Gastroesophageal sphincter (tissue), 4 donors: Measurements from ENCODE around the gene VWA3B. TPM values are rescaled to one million over a fixed set of nuclear protein-coding genes. Genes with fewer than 3 reads are reported as not detected.
"Not testable (repeated sequence)": the region's sequence is repeated elsewhere in the genome, so short reads cannot be mapped to it uniquely, and the experiment has no call there.

Experiments used
- ATAC-seq: fragments of 150-250 bp; one replicate; pipeline ENCODE4 v1.9.1; 2016; ENCODE audit warnings: mild to moderate bottlenecking, moderate library complexity
- H3K27ac ChIP-seq, 4 donors: fragments of 200-600 bp; sonication (generic) in 3 of 4; 1 replicate in 3 of 4; 2 replicates in 1 of 4; pipeline ENCODE4 v1.5.1; 2016 to 2019
- H3K27me3 ChIP-seq: fragments of 200-600 bp; sonication (generic); one replicate; pipeline ENCODE4 v1.5.1; 2019
- H3K36me3 ChIP-seq, 2 donors: fragments of 200-600 bp; sonication (generic); one replicate each; pipeline ENCODE4 v1.5.1; 2019; ENCODE audit warnings: control low read depth in 1 of 2
- H3K4me1 ChIP-seq, 3 donors: fragments of 200-600 bp; sonication (generic); 1 replicate in 2 of 3; 2 replicates in 1 of 3; pipeline ENCODE4 v1.5.1; 2016 to 2019; ENCODE audit warnings: control low read depth in 2 of 3
- H3K4me3 ChIP-seq, 2 donors: fragments of 200-600 bp; sonication (generic); one replicate each; pipeline ENCODE4 v1.5.1; 2019; ENCODE audit warnings: mild to moderate bottlenecking in 1 of 2, moderate library complexity in 1 of 2
- H3K9me3 ChIP-seq, 3 donors: fragments of 200-600 bp; sonication (generic); one replicate each; pipeline ENCODE4 v1.5.1; 2017 to 2019; ENCODE audit warnings: control low read depth in 2 of 3
- EP300 ChIP-seq: sonication (generic); formaldehyde crosslinking; IDR thresholded peaks from one replicate; pipeline ENCODE4 v1.6.1; 2017; ENCODE audit warnings: antibody characterized with exemption, mild to moderate bottlenecking
- POLR2A ChIP-seq, 2 donors: fragments of 450-650 bp; IDR thresholded peaks; one replicate each; pipeline ENCODE4 v1.6.1; 2017; ENCODE audit warnings: antibody characterized with exemption in 2 of 2, mild to moderate bottlenecking in 2 of 2, moderate library complexity in 1 of 2
- POLR2AphosphoS5 ChIP-seq: sonication (generic); formaldehyde crosslinking; IDR thresholded peaks from one replicate; pipeline ENCODE4 v1.6.1; 2017; ENCODE audit warnings: antibody characterized with exemption
- WGBS, 2 donors: methylation state at CpG; one replicate each; pipeline ENCODE4 v1.1.5; 2018; ENCODE audit warnings: low coverage in 1 of 2; 5-methylcytosine and 5-hydroxymethylcytosine counted together
- total RNA-seq, 4 donors: library from RNA; depleted of rRNA; stranded (reverse); fragments of >200 nt; gene quantifications; one replicate each; pipeline ENCODE4 v1.1.0, GENCODE V29; 2016
- TF ChIP-seq, protein P1 (sequence below), 4 experiments: fragments of 200-600 bp in 2 of 4; fragments of 450-650 bp in 2 of 4; sonication (generic) in 1 of 4; IDR thresholded peaks; one replicate each; pipeline ENCODE4 v1.5.1; 2017 to 2019; ENCODE audit warnings: antibody characterized with exemption in 4 of 4, mild to moderate bottlenecking in 2 of 4, moderate library complexity in 2 of 4

The VWA3B gene
- total RNA-seq, 4 donors from 2014 or later, result not detected

DNA sequence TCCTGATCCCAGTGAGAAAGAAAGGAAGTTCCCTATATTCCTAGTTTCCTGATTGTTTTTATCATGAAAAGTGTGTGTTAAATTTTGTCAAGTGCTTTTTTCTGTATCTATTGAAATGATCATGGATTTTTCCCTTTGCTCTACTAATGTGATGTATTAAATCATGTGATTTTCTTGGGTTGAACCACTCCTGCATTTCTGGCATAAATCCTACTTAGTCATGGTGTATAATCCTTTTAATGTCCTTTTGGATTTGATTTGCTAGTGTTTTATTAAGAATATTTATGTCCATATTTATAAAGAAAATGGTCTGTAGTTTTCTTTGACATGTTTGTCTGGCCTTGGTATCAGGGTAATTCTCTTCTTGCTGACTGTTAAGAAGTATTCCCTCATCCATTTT lies 171.9 kb downstream of the VWA3B start:
- H3K4me3 ChIP-seq, result no peak overlapping the region
- no peaks in the 10 kb centered on the region for H3K4me1 ChIP-seq
- H3K36me3 ChIP-seq, result no peaks in the 10 kb centered on the region
- ATAC-seq, result no peak
- no peaks in the 10 kb centered on the region for H3K27me3 ChIP-seq
- no peak overlapping the region for H3K27ac ChIP-seq
- TF ChIP-seq POLR2A (IDR thresholded peaks at IDR 0.05) (no peak), POLR2AphosphoS5 (no peak), EP300 (no peak)
- TF ChIP-seq, protein P1, sequence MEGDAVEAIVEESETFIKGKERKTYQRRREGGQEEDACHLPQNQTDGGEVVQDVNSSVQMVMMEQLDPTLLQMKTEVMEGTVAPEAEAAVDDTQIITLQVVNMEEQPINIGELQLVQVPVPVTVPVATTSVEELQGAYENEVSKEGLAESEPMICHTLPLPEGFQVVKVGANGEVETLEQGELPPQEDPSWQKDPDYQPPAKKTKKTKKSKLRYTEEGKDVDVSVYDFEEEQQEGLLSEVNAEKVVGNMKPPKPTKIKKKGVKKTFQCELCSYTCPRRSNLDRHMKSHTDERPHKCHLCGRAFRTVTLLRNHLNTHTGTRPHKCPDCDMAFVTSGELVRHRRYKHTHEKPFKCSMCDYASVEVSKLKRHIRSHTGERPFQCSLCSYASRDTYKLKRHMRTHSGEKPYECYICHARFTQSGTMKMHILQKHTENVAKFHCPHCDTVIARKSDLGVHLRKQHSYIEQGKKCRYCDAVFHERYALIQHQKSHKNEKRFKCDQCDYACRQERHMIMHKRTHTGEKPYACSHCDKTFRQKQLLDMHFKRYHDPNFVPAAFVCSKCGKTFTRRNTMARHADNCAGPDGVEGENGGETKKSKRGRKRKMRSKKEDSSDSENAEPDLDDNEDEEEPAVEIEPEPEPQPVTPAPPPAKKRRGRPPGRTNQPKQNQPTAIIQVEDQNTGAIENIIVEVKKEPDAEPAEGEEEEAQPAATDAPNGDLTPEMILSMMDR (IDR thresholded peaks at IDR 0.05), result no peak
- H3K9me3 ChIP-seq, result peaks cover 0 to 20% (median 0%) of the 10 kb centered on the region in 3 donors

DNA sequence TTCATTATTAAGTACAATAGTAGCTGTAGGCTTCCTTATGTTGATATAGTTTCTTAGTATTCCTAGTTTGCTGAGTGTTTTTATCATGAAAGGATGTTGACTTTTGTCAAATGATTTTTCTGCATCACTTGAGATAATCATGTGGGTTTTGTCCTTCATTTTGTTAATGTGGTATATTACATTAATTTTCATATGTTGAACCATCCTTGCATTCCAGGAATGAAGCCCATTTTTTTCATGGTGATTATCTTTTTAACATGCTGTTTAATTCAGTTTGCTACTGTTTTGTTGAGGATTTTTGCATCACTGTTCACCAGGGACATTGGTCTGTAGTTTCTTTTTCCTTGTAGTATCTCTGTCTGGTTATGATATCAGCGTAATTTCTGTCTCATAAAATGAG lies 176.4 kb downstream of the VWA3B start:
- TF ChIP-seq POLR2AphosphoS5 (no peak), EP300 (no peak)
- TF ChIP-seq, protein P1 (IDR thresholded peaks at IDR 0.05), result no peak
- Histone ChIP-seq H3K4me1 (no peaks in the 10 kb centered on the region), H3K36me3 (no peaks in the 10 kb centered on the region), H3K4me3 (no peak overlapping the region), H3K9me3 (peaks cover 0 to 27% (median 0%) of the 10 kb centered on the region in 3 donors), H3K27ac (no peak overlapping the region), H3K27me3 (no peaks in the 10 kb centered on the region)
- WGBS, 2 donors, result 87 to 100% methylated on average over 1 of the region's 1 CpG
- no peak for ATAC-seq

DNA sequence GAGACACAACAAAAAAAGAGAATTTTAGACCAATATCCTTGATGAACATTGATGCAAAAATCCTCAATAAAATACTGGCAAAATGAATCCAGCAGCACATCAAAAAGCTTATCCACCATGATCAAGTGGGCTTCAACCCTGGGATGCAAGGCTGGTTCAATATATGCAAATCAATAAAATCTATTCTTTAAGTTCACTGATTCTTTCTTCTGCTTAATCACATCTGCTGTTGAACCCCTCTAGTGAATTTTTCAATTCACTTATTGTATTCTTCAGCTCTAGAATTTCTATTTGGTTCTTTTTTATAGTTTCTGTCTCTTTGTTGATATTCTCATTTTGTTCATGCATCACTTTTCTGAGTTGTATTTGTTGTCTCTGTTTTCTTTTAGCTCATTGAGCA lies 181.3 kb downstream of the VWA3B start:
- peaks cover 0 to 25% (median 0%) of the 10 kb centered on the region in 3 donors for H3K4me1 ChIP-seq
- ATAC-seq, H3K36me3 ChIP-seq, H3K27me3 ChIP-seq, H3K27ac ChIP-seq, H3K4me3 ChIP-seq: not testable (repeated sequence)
- H3K9me3 ChIP-seq, result peaks cover 0 to 14% (median 0%) of the 10 kb centered on the region in 3 donors

DNA sequence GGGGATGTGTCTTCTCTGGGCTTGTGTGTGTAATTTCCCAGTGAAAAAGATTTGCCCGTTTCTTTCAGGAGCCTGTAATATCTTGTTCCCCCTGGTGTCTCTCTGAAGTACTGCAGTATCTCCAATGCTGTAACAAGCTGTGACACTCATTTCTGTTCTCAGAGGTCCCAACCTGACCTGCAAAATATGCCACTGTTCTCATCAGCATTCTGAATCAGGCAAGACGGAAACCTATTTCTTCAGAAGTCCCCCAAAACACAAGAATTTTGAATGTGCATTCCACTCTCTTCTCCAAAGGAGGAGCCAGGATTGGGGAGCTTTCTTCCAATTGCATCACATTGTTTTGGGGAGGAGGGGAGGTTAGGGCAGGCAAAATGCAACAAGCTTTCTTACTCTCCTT lies 182.3 kb downstream of the VWA3B start:
- Histone ChIP-seq H3K9me3 (peaks cover 0 to 5% (median 0%) of the 10 kb centered on the region in 3 donors), H3K4me1 (peaks cover 0 to 25% (median 0%) of the 10 kb centered on the region in 3 donors), H3K4me3 (no peak overlapping the region), H3K27ac (no peak overlapping the region), H3K36me3 (no peaks in the 10 kb centered on the region), H3K27me3 (no peaks in the 10 kb centered on the region)
- ATAC-seq, result peak; percentile 39
- TF ChIP-seq EP300 (no peak), POLR2A (IDR thresholded peaks at IDR 0.05) (no peak), POLR2AphosphoS5 (no peak)
- TF ChIP-seq, protein P1 (IDR thresholded peaks at IDR 0.05), result peak; percentile 51 to 78 (median 72)
- WGBS, 2 donors, result 46 to 60% methylated on average over 1 to 2 of the region's 2 CpGs

DNA sequence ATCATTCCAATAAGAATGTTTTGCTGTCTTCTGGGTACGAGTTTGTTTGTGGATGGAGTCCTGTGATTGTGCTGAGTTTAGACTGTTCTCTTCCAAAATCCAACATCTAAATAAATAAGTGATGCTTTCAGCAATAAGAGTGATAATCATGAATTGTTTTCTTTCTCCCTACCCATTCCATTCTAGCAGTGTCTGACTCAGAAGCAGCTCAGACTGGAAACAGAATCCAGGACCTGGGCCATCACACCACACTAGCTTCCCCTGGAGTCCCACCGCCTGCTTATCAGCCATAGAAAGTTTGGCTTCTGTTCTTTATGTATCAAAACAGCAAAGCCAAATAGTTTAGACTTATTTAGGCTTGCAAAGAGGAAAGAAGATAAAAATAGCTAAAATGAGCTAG lies 182.9 kb downstream of the VWA3B start:
- H3K4me3 ChIP-seq, result no peak overlapping the region
- peaks cover 0 to 25% (median 0%) of the 10 kb centered on the region in 3 donors for H3K4me1 ChIP-seq
- TF ChIP-seq POLR2A (IDR thresholded peaks at IDR 0.05) (no peak), EP300 (no peak), POLR2AphosphoS5 (no peak)
- TF ChIP-seq, protein P1 (IDR thresholded peaks at IDR 0.05), result no peak
- H3K36me3 ChIP-seq, result no peaks in the 10 kb centered on the region
- WGBS, 2 donors, result 23 to 38% methylated on average over 1 of the region's 2 CpGs
- no peaks in the 10 kb centered on the region for H3K27me3 ChIP-seq
- no peak for ATAC-seq
- no peak overlapping the region for H3K27ac ChIP-seq
- no peaks in the 10 kb centered on the region for H3K9me3 ChIP-seq
